PC-9 (cell line): ENCODE data around the gene SH3RF3. TPM values are rescaled to one million over a fixed set of nuclear protein-coding genes. Genes with fewer than 3 reads are reported as not detected.

Source experiments
- BruUV-seq: library from RNA; stranded (reverse); fragments of 400-500 nt; replicated peaks from 2 replicates; lab custom pipeline; 2021; lab: Mats Ljungman, UMichigan
- CTCF ChIA-PET: fragments of 300-600 bp; sonication (Branson Sonifier 250); formaldehyde crosslinking; loops from one replicate; lab custom pipeline; 2022; ENCODE audit warnings: antibody characterized with exemption; lab: Charles Lee
- POLR2A ChIA-PET: fragments of 300-600 bp; sonication (Branson Sonifier 250); formaldehyde crosslinking; loops from one replicate; lab custom pipeline; 2022; ENCODE audit warnings: antibody characterized with exemption; ENCODE audit not compliant: unreplicated experiment; lab: Charles Lee
- DNase-seq, 2 experiments: peaks; one replicate each; pipeline versions ENCODE4 v3.0.0 to v3.0.0-alpha.2; 2015 to 2022; ENCODE audit warnings: mixed read lengths in 1 of 2
- H2AFZ ChIP-seq: fragments of 200-600 bp; sonication (generic); 2 replicates; pipeline ENCODE4 v1.8.1; 2017; ENCODE audit warnings: antibody characterized with exemption
- H3F3A ChIP-seq: fragments of 200-600 bp; sonication (generic); 2 replicates; pipeline ENCODE4 v1.8.1; 2017; ENCODE audit warnings: antibody characterized with exemption, mild to moderate bottlenecking, low read depth; ENCODE audit not compliant: insufficient read depth
- H3K27ac ChIP-seq: fragments of 200-600 bp; sonication (generic); 2 replicates; pipeline ENCODE4 v1.6.1; 2016; ENCODE audit warnings: mixed run types
- H3K27me3 ChIP-seq: fragments of 200-600 bp; sonication (generic); 2 replicates; pipeline ENCODE4 v1.6.1; 2016; ENCODE audit warnings: low read depth, mixed run types; ENCODE audit not compliant: insufficient read depth
- H3K36me3 ChIP-seq: fragments of 200-600 bp; sonication (generic); 2 replicates; pipeline ENCODE4 v1.6.1; 2016; ENCODE audit warnings: low read depth, mixed run types
- H3K4me1 ChIP-seq: fragments of 200-600 bp; sonication (generic); replicated peaks from 2 replicates; pipeline ENCODE4 v1.6.1; 2016; ENCODE audit warnings: mixed run types; ENCODE audit not compliant: insufficient read depth
- H3K4me2 ChIP-seq: fragments of 200-600 bp; sonication (generic); 2 replicates; pipeline ENCODE4 v1.6.1; 2017; ENCODE audit warnings: mixed run types
- H3K4me3 ChIP-seq: fragments of 200-600 bp; sonication (generic); 2 replicates; pipeline ENCODE4 v1.6.1; 2016; ENCODE audit warnings: mixed run types
- H3K79me2 ChIP-seq: fragments of 200-600 bp; sonication (generic); 2 replicates; pipeline ENCODE4 v1.6.1; 2017; ENCODE audit warnings: low read depth, mixed run types
- H3K9me2 ChIP-seq: fragments of 200-600 bp; sonication (generic); 2 replicates; pipeline ENCODE4 v1.8.1; 2017; ENCODE audit warnings: mild to moderate bottlenecking; ENCODE audit not compliant: insufficient read depth
- H3K9me3 ChIP-seq: fragments of 200-600 bp; sonication (generic); 2 replicates; pipeline ENCODE4 v1.8.1; 2016; ENCODE audit warnings: low read depth; ENCODE audit not compliant: insufficient read depth
- H4K20me1 ChIP-seq: fragments of 200-600 bp; sonication (generic); 2 replicates; pipeline ENCODE4 v1.8.1; 2017; ENCODE audit not compliant: insufficient read depth
- EZH2 ChIP-seq: fragments of 200-600 bp; sonication (generic); IDR thresholded peaks from 2 replicates; pipeline ENCODE4 v1.8.0; 2017; ENCODE audit warnings: antibody characterized with exemption, low read depth
- intact Hi-C: fragments of 100-400 bp; cut with micrococcal nuclease; formaldehyde crosslinking; loops from one replicate; pipeline ENCODE4 v1.10.0; 2022; ENCODE audit not compliant: unreplicated experiment
- total RNA-seq: library from RNA; stranded (reverse); gene quantifications from 2 replicates; pipeline ENCODE4 v1.2.3, GENCODE V29; 2021
- TF ChIP-seq, protein P1 (sequence below): fragments of 200-600 bp; sonication (generic); conservative IDR thresholded peaks from 2 replicates; pipeline ENCODE4 v1.6.1; 2017; ENCODE audit warnings: mixed run types, antibody characterized with exemption, mild to moderate bottlenecking, moderate library complexity

SH3RF3 gene
- total RNA-seq, 1 experiment from 2014 or later = 6.1 TPM

DNA sequence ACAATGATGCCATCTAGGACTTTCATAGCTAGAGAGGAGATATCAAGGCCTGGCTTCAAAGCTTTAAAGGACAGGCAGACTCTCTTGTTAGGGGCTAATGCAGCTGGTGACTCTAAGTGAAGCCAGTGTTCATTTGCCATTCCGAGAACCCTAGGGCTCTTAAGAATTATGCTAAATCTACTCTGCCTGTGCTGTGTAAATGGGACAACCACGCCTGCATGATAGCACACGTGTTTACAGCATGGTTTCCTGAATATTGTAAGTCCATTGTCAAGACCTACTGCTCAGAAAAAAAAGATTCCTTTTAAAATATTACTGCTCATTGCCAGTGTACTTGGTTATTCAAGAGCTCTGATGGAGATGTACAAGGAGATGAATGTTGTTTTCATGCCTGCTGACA is 296.4 kb downstream of the SH3RF3 start:
- BruUV-seq = no TSS peak
- Histone ChIP-seq H3K4me3 (no peak overlapping the region), H3K27ac (no peak overlapping the region), H3K9me2 (no peaks in the 10 kb centered on the region), H3F3A (no peaks in the 10 kb centered on the region), H3K27me3 (no peaks in the 10 kb centered on the region), H4K20me1 (no peaks in the 10 kb centered on the region), H3K9me3 (no peaks in the 10 kb centered on the region), H3K79me2 (no peaks in the 10 kb centered on the region), H3K4me1 (no peaks in the 10 kb centered on the region), H2AFZ (no peak overlapping the region), H3K36me3 (no peaks in the 10 kb centered on the region), H3K4me2 (no peak overlapping the region)
- no peak for TF ChIP-seq EZH2
- TF ChIP-seq, protein P1, sequence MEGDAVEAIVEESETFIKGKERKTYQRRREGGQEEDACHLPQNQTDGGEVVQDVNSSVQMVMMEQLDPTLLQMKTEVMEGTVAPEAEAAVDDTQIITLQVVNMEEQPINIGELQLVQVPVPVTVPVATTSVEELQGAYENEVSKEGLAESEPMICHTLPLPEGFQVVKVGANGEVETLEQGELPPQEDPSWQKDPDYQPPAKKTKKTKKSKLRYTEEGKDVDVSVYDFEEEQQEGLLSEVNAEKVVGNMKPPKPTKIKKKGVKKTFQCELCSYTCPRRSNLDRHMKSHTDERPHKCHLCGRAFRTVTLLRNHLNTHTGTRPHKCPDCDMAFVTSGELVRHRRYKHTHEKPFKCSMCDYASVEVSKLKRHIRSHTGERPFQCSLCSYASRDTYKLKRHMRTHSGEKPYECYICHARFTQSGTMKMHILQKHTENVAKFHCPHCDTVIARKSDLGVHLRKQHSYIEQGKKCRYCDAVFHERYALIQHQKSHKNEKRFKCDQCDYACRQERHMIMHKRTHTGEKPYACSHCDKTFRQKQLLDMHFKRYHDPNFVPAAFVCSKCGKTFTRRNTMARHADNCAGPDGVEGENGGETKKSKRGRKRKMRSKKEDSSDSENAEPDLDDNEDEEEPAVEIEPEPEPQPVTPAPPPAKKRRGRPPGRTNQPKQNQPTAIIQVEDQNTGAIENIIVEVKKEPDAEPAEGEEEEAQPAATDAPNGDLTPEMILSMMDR = no peak
- intact Hi-C loops = no loop called here
- CTCF ChIA-PET = no interaction called here
- DNase-seq = no peak
- POLR2A ChIA-PET = no interaction called here

DNA sequence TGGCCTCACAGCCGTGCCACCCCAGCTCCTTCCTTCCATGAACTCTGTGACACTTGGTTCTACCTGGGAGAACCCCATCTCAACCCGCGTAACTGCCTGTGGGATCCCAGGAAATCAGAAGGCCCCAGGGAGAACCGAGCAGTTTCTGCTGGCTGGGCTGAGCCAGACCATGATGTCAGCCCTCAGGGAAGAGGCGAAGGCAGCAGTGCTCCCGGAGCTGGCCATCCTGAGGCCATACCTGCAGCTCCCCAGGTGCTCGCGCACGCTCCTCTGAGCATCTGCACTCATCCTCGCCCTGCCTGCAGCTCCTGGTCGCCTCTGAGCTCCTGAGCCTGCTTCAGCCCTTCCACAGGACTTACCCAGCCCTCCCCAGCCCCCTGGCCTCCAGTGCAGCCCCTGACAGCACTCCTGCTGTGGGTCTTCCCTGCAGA is 298.7 kb downstream of the SH3RF3 start:
- Histone ChIP-seq H3K9me3 (no peaks in the 10 kb centered on the region), H3K9me2 (no peaks in the 10 kb centered on the region), H3K4me2 (no peak overlapping the region), H3K27ac (no peak overlapping the region), H3K27me3 (no peaks in the 10 kb centered on the region), H3K79me2 (no peaks in the 10 kb centered on the region), H3K4me3 (no peak overlapping the region), H2AFZ (no peak overlapping the region), H4K20me1 (no peaks in the 10 kb centered on the region), H3F3A (no peaks in the 10 kb centered on the region), H3K4me1 (no peaks in the 10 kb centered on the region), H3K36me3 (no peaks in the 10 kb centered on the region)
- TF ChIP-seq, protein P1 = no peak
- TF ChIP-seq EZH2 = no peak
- POLR2A ChIA-PET = no interaction called here
- BruUV-seq = no TSS peak
- no peak for DNase-seq
- intact Hi-C loops = no loop called here
- CTCF ChIA-PET = no interaction called here

DNA sequence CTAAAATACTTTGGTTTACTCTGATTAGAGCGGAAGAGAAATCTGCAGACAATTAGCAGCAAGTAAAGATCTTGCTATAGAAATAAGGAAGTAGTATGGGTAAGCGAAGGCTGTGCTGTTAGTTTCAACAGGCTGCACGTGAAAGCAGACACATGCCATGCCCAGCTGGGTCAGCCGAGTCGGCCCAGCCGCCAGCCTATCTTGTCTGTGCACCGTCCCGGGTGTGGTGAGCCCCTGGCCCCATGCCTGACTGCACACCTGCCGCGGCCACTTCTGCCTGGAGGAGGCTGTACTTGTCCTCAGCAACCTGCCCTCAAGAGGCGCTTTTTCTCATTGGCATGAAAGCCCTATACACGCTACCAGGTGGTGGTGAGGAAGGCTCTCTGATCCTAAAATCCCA is 299.3 kb downstream of the SH3RF3 start:
- H3K9me2 ChIP-seq = no peaks in the 10 kb centered on the region
- no peak for DNase-seq
- H3K4me2 ChIP-seq = no peak overlapping the region
- no peaks in the 10 kb centered on the region for H3K36me3 ChIP-seq
- ChIA-PET POLR2A (no interaction called here), CTCF (no interaction called here)
- H3K79me2 ChIP-seq = no peaks in the 10 kb centered on the region
- H4K20me1 ChIP-seq = no peaks in the 10 kb centered on the region
- TF ChIP-seq EZH2 = no peak
- TF ChIP-seq, protein P1 = no peak
- H3K27ac ChIP-seq = no peak overlapping the region
- intact Hi-C loops = no loop called here
- H3K9me3 ChIP-seq = no peaks in the 10 kb centered on the region
- no TSS peak for BruUV-seq
- no peaks in the 10 kb centered on the region for H3F3A ChIP-seq
- no peaks in the 10 kb centered on the region for H3K27me3 ChIP-seq
- no peaks in the 10 kb centered on the region for H3K4me1 ChIP-seq
- H3K4me3 ChIP-seq = no peak overlapping the region
- no peak overlapping the region for H2AFZ ChIP-seq
